Stimulated activated CD4-positive, alpha-beta T cell treated with anti-CD3 and anti-CD28 coated beads, Interleukin-15, amount 100 ng/mL, for 24 hours (primary cell): ENCODE results near the gene ANKRD42.
A peak's percentile ranks its signal among the peaks of the same experiment; 100 is the strongest.
"Not testable (repeated sequence)": the region's sequence is repeated elsewhere in the genome, so short reads cannot be mapped to it uniquely, and the experiment has no call there.

ENCODE experiments used
- DNase-seq: peaks from one replicate; pipeline ENCODE4 v3.0.0-alpha.2; 2020

ANKRD42 gene

GRCh38 chr11:83174008-83174407 is 19.5 kb upstream of the ANKRD42 start:
- DNase-seq: no peak

- DNase-seq: no peak
Observed at GRCh38 chr11:83175815-83176214, 17.7 kb upstream of the ANKRD42 start.

DNA sequence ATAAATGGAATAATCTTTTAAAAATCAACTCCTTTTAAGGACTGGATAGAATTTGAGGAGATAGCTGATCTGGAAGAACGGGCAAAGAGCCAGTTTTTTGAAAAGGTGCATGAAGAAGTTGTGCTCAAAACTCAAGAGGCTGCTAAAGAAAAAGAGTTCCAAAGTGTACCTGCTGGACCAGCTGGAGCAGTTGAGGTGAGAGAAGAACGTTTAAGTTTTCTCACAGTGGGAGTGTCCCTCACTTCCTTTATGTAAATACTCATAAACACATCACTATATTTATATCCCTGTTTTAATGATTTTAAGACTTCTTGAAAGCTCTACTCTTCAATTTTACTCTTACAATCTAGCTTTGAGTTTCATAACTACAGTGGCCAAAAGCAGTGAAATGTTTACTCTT is 11.7 kb upstream of the ANKRD42 start:
- no peak for DNase-seq

GRCh38 chr11:83185767-83186166 is 7.7 kb upstream of the ANKRD42 start:
- DNase-seq: no peak

DNA sequence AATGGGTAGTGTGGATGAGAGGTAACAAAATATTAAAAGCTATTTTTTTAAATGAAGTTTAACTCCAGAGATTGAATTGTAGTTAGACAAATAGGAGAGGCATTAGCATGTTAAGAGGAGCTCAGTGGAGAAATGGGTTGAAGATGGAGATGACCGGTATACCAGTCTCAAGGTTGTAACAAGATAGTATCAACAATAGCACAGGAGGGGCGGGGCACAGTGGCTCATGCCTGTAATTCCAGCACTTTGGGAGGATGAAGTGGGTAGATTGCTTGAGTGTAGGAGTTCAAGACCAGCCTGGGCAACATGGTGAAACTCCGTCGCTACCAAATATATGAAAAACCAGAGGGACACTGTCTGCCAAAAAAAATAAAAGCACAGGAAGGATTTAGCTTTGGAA is 6.0 kb upstream of the ANKRD42 start:
- DNase-seq: no peak

DNA sequence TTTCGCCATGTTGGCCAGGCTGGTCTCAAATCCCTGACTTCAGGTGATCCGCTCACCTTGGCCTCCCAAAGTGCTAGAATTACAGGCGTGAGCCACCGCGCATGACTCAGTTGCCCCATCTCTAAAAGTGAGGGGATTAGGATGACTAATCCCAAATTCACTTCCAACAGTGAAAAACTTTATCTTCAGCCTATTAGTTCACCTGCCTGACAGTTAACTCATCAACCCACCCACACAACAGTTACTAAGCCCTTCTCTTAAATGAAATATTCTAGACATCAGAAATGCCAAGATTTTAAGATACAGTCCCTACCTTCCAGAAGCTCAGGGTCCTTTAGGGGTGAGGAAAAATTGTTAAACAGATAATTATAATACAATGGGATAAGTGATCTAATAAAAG is 2.0 kb upstream of the ANKRD42 start:
- peak; percentile 21 for DNase-seq

GRCh38 chr11:83191986-83192385 is 1.5 kb upstream of the ANKRD42 start:
- no peak for DNase-seq

DNA sequence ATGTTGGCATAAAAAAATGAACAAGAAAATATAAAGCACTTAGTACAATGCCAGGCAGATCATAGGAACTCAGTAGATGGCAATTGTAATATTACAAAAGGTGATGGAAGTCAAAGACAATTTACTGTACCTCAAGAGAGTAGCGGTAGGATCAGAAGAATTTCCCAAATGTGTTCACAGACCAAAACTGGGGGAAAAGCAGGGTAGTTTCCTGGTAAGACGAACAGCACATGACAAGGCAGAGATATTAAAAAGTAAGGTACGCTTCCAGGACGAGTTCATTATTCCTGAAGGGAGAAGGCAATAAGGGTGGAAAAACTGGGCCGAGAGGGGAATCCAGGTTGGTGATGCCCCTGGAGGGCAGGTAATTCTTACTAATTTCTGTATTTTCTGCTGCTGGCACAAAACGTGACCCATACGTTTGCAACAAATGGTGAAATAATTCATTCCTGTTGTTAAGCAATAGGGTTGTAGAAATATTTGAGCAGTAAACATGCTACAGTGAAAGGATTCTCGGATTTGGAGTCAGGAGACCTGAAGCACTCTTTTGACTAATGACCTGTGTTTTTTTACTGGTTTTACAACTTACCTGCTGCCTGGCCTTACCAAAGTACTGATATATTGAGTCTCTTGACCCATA is 786 bp upstream of the ANKRD42 start:
- DNase-seq: no peak

DNA sequence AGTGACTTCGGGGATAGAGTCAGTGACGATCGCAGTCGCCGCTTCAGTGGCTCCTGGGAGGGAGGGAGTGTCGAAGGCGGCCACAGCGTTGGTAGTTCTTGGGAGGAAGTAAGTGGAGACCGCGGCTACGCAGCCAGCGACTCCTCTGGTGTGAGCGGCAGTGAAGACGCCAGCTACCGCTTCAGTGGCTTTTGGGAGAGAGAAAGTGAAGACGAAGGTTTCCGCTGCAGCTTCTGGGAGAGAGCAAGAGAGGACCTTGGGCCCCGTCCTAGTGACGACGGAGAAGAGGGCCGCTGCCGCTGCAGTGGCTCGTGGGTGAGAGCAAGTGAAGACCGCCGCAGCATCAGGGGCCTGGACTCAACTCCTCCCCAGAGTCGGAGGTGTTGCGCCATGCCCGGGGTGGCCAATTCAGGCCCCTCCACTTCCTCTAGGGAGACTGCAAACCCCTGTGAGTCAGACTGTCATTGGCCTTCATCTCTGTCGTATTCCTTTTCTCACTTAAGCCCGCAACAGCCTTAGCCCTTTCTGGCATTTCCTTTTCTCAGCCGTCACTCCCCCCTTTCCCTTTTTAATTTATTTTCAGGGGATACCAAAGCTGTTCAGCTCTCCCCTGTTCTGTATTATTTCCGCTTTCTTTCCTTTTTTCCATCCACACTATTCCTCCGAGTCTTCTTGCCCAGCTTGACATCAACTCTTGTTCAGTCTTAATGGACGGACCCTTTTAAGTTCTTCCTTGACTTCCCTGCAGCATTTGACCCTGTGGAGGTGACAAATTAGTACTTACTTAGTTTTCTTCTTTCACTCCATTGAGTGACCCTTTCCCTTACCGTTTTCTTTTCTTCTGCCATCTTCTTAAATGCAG is 1.0 kb downstream of the ANKRD42 start:
- peak; percentile 71 for DNase-seq

GRCh38 chr11:83195143-83195466 is 1.6 kb downstream of the ANKRD42 start:
- DNase-seq: no peak

DNA sequence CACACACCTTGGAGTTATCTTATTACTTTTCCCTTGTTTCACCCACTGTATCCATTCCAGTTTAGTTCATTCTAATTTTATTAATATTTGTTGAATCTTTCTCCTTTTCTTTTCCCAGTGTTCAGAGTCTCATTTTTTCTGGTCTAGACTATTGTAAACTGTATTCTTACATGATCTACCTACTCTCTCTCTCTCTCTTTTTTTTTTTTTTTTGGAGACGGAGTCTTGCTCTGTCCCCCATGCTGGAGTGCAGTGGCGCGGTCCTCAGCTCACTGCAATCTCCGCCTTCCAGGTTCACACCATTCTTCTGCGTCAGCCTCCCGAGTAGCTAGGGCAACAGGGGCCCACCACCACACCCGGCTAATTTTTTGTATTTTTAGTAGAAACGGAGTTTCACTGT is 2.1 kb downstream of the ANKRD42 start:
- DNase-seq: no peak

GRCh38 chr11:83200035-83200434 is 6.5 kb downstream of the ANKRD42 start:
- DNase-seq: no peak

DNA sequence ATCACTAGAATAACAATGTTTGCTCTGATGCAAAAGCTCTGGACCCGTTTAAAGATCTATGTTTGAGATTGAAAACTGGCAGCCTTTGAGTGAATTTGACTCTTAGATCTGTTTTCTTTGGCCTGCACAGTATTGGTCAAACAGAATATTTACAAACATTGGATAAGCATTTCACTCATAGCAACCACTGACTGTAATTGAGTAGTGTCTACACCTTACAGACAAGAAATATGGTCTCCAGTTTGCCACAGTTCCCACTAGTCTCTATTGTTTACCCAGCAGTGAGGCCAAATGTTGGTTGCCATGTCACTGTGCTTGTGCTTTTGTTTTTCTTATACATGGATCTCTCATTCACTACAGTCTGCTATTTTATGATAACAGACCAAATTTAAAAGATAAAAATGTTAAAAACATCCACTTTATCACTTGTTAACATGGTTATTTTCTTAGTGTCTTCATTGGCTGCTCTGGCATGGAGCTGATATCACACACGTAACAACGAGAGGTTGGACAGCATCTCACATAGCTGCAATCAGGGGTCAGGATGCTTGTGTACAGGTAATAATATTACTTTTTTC is 12.2 kb downstream of the ANKRD42 start:
- no peak for DNase-seq

DNA sequence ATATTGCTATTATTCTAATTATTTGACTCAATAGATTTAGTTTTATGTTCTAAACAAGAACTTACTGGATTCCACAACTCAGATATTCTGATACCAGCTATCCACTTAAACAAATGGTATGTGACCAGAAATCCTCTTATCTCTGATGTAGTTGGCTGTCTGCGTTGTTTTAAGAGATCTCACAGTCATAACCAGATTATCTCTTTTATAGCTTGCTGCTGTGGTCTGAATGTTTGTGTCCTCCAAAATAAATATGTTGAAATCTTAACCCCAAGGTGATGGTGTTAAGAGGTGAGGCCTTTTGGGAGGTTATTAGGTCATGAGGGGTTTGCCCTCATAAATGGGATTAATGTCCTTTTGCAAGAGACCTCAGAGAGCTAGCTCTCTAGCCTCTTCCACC is 12.7 kb downstream of the ANKRD42 start:
- DNase-seq: no peak

GRCh38 chr11:83206771-83207382 is 13.4 kb downstream of the ANKRD42 start:
- not testable (repeated sequence) for DNase-seq

- DNase-seq: no peak
Observed at GRCh38 chr11:83219095-83219494, 25.6 kb downstream of the ANKRD42 start.

- DNase-seq: peak; percentile 5
Observed at GRCh38 chr11:83220260-83220659, 26.7 kb downstream of the ANKRD42 start.

GRCh38 chr11:83221694-83222093 is 28.2 kb downstream of the ANKRD42 start:
- DNase-seq: no peak

DNA sequence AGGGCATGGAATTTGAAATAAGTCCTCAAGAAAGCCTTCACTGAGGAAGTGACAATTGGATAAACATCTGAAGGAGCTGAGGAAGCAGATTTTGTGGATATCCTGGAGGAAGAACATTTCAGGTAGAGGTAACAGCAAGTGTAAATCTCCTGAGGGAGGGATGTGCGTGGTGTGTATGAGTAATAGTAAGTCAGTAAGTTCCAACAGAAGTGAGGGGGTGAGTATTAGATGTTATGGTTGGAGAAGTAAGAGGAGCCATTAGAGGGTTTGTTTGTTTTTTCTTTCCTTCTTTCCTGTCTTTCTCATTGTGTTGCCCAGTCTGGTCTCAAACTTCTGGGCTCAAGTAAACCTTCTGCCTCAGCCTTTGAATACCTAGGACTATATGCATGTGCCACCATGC is 29.0 kb downstream of the ANKRD42 start:
- no peak for DNase-seq

DNA sequence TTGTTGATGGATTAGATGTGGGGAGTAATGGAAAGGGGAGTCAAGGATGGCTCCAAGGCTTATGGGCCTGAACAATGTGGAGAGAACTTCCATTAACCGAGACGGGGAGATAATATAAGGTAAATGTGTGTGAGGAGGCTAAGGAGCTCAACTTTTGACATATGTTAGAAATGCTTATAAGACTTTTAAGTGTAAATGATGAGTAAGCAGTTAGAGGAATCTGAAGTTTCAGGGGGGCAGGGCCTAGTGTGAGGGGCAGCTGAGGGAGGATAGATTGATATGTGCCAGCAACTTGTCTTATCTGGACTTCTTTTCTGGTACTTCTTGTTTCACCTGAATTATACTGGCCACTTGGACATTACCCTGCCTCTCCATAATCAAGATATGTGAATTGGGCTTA is 29.9 kb downstream of the ANKRD42 start:
- no peak for DNase-seq

DNA sequence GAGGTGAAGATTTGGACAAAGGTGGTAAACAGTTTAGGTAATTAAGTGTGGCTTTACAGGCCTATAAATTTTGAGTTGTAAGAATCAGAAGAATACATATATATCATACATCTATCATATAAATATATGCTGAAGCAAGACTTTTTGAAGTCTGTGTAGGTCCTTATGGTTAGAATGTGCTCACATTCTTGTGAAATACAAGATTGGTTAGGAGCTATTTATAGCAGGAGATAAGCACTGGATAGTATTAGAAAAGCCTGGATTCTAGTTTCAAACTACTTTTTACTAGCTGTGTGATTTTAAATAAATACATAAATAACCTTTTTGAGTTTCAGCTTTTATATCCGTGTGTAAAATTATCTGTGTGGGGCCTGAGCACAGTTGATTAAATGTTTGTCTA is 42.3 kb downstream of the ANKRD42 start:
- no peak for DNase-seq

GRCh38 chr11:83238111-83238510 is 44.6 kb downstream of the ANKRD42 start:
- no peak for DNase-seq

DNA sequence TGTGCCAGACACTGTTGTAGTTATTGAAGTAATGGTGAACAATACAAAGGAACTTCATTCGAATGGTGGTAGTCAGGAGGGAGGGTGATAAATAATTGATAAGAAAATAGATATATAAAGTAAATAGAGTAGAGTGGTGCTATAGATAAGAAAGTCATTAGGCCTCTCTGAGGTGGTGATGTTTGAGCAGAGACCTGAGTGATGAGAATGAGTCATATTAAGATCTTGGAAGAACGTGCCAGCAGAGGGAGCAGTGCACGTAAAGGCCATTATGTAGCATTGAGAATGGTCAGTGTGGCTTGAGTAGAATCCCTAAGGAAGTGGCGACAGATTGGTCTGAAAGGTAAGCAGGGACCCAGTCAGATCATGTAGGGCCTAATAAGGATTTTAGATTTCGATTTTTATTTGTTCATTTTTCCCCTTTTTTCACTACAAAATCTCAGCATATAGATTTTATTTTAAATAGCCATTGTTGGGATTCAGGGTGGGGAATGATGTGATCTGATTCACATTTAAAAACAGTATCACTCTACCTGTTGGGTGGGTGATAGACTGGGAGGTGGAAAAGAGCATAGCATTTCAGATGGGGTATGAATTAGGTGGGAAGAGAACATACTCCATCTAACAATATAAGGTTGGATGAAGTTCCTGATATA is 47.9 kb downstream of the ANKRD42 start:
- peak; percentile 29 for DNase-seq
